Neuronal stem cell (in vitro differentiated cells): ENCODE data around the gene PKHD1.

Experiments used
- DNase-seq: peaks from one replicate; pipeline ENCODE4 v3.0.0-alpha.2; 2013; ENCODE audit warnings: low spot score
- H2AFZ ChIP-seq: one replicate; pipeline ENCODE4 v1.6.1; 2013; ENCODE audit warnings: mild to moderate bottlenecking, low read length, inconsistent platforms
- H2AK5ac ChIP-seq: 2 replicates; pipeline ENCODE4 v1.6.1; 2013; ENCODE audit warnings: low read depth, mild to moderate bottlenecking, inconsistent platforms, low read length, moderate library complexity, mixed read lengths
- H2BK120ac ChIP-seq: 2 replicates; pipeline ENCODE4 v1.6.1; 2013; ENCODE audit warnings: low read depth, mild to moderate bottlenecking, inconsistent platforms, low read length, moderate library complexity, mixed read lengths
- H2BK12ac ChIP-seq: one replicate; pipeline ENCODE4 v1.6.1; 2013; ENCODE audit warnings: low read length, inconsistent platforms
- H2BK15ac ChIP-seq: 2 replicates; pipeline ENCODE4 v1.6.1; 2013; ENCODE audit warnings: mild to moderate bottlenecking, low read length, inconsistent platforms, mixed read lengths
- H2BK5ac ChIP-seq: one replicate; pipeline ENCODE4 v1.6.1; 2013; ENCODE audit warnings: inconsistent platforms, mild to moderate bottlenecking, low read length, moderate library complexity
- H3K14ac ChIP-seq: one replicate; pipeline ENCODE4 v1.6.1; 2013; ENCODE audit warnings: low read length, inconsistent platforms
- H3K18ac ChIP-seq: 2 replicates; pipeline ENCODE4 v1.6.1; 2013; ENCODE audit warnings: low read length, inconsistent platforms
- H3K23ac ChIP-seq: 2 replicates; pipeline ENCODE4 v1.6.1; 2013; ENCODE audit warnings: low read depth, mild to moderate bottlenecking, mixed read lengths, low read length, inconsistent platforms; ENCODE audit not compliant: poor library complexity
- H3K27ac ChIP-seq: replicated peaks from 3 replicates; pipeline ENCODE4 v1.5.1; 2013; ENCODE audit warnings: low read length, inconsistent platforms
- H3K27me3 ChIP-seq, 3 experiments: 2 replicates each; pipeline ENCODE4 v1.6.1; 2013; ENCODE audit warnings: low read length in 3 of 3, mild to moderate bottlenecking in 2 of 3, inconsistent platforms in 1 of 3, low read depth in 1 of 3, mixed read lengths in 1 of 3, moderate library complexity in 1 of 3; ENCODE audit not compliant: control insufficient read depth in 3 of 3, insufficient read depth in 3 of 3
- H3K36me3 ChIP-seq, 2 donors: replicated peaks in 1 of 2; 2 replicates each; pipeline ENCODE4 v1.6.1; 2013; ENCODE audit warnings: low read length in 2 of 2; ENCODE audit not compliant: control insufficient read depth in 2 of 2, insufficient read depth in 2 of 2
- H3K4ac ChIP-seq: 2 replicates; pipeline ENCODE4 v1.6.1; 2013; ENCODE audit warnings: inconsistent platforms, mild to moderate bottlenecking, low read length, moderate library complexity
- H3K4me1 ChIP-seq, 2 donors: 1 replicate in 1 of 2; 2 replicates in 1 of 2; pipeline ENCODE4 v1.6.1; 2013; ENCODE audit warnings: low read length in 2 of 2, low read depth in 1 of 2; ENCODE audit not compliant: control insufficient read depth in 2 of 2, insufficient read depth in 1 of 2
- H3K4me2 ChIP-seq: one replicate; pipeline ENCODE4 v1.6.1; 2013; ENCODE audit warnings: mild to moderate bottlenecking, low read length, inconsistent platforms; ENCODE audit not compliant: insufficient read depth, poor library complexity, severe bottlenecking
- H3K4me3 ChIP-seq, 2 donors: 2 replicates each; pipeline ENCODE4 v1.5.1; 2013; ENCODE audit warnings: low read length in 2 of 2, mild to moderate bottlenecking in 2 of 2, inconsistent platforms in 1 of 2, moderate library complexity in 1 of 2
- H3K79me1 ChIP-seq: one replicate; pipeline ENCODE4 v1.6.1; 2013; ENCODE audit warnings: low read depth, mild to moderate bottlenecking, inconsistent platforms, low read length, moderate library complexity
- H3K9ac ChIP-seq: one replicate; pipeline ENCODE4 v1.6.1; 2013; ENCODE audit warnings: mild to moderate bottlenecking, low read depth, low read length, inconsistent platforms; ENCODE audit not compliant: poor library complexity
- H3K9me3 ChIP-seq, 2 donors: replicated peaks in 1 of 2; 2 replicates each; pipeline versions ENCODE3 to v1.6.1; 2013; ENCODE audit warnings: low read length in 2 of 2, mild to moderate bottlenecking in 2 of 2, inconsistent platforms in 1 of 2, low read depth in 1 of 2, mixed read lengths in 1 of 2, moderate library complexity in 1 of 2; ENCODE audit not compliant: control insufficient read depth in 2 of 2, insufficient read depth in 1 of 2
- H4K8ac ChIP-seq: one replicate; pipeline ENCODE4 v1.6.1; 2013; ENCODE audit warnings: low read depth, mild to moderate bottlenecking, inconsistent platforms, low read length, moderate library complexity
- H4K91ac ChIP-seq: one replicate; pipeline ENCODE4 v1.6.1; 2013; ENCODE audit warnings: low read length, low read depth, mild to moderate bottlenecking, inconsistent platforms; ENCODE audit not compliant: poor library complexity
- WGBS, 2 donors: extraction: QIAGEN DNeasy Blood & Tissue Kit; methylation state at CpG; one replicate each; pipeline ENCODE4 v1.1.7; 2013; ENCODE audit warnings: missing lambda C conversion rate in 2 of 2, mixed read lengths in 1 of 2; ENCODE audit not compliant: insufficient read length in 2 of 2, insufficient replicate concordance in 1 of 2; ENCODE audit errors: extremely low coverage in 2 of 2; 5-methylcytosine and 5-hydroxymethylcytosine counted together

PKHD1 gene

GRCh38 chr6:51777618-51778017 is 309.8 kb downstream of the PKHD1 start:
- H2BK12ac ChIP-seq: no peak overlapping the region
- no peak overlapping the region for H3K14ac ChIP-seq
- no peak overlapping the region for H3K4me2 ChIP-seq
- H3K36me3 ChIP-seq: no peaks in the 10 kb centered on the region
- no peak overlapping the region for H3K18ac ChIP-seq
- H4K91ac ChIP-seq: no peak overlapping the region
- H3K27me3 ChIP-seq: no peaks in the 10 kb centered on the region
- H2AK5ac ChIP-seq: no peak overlapping the region
- no peaks in the 10 kb centered on the region for H3K79me1 ChIP-seq
- no peak overlapping the region for H3K4ac ChIP-seq
- H3K4me1 ChIP-seq: no peaks in the 10 kb centered on the region
- H3K23ac ChIP-seq: no peak overlapping the region
- H2BK15ac ChIP-seq: no peak overlapping the region
- no peak overlapping the region for H2BK120ac ChIP-seq
- no peak for DNase-seq
- H2BK5ac ChIP-seq: no peak overlapping the region
- H2AFZ ChIP-seq: no peak overlapping the region
- no peak overlapping the region for H3K9ac ChIP-seq
- WGBS, 2 donors: no CpG with 5 or more reads among the region's 5 CpGs
- H3K9me3 ChIP-seq: no peaks in the 10 kb centered on the region
- no peak overlapping the region for H4K8ac ChIP-seq
- no peak overlapping the region for H3K27ac ChIP-seq
- no peak overlapping the region for H3K4me3 ChIP-seq

DNA sequence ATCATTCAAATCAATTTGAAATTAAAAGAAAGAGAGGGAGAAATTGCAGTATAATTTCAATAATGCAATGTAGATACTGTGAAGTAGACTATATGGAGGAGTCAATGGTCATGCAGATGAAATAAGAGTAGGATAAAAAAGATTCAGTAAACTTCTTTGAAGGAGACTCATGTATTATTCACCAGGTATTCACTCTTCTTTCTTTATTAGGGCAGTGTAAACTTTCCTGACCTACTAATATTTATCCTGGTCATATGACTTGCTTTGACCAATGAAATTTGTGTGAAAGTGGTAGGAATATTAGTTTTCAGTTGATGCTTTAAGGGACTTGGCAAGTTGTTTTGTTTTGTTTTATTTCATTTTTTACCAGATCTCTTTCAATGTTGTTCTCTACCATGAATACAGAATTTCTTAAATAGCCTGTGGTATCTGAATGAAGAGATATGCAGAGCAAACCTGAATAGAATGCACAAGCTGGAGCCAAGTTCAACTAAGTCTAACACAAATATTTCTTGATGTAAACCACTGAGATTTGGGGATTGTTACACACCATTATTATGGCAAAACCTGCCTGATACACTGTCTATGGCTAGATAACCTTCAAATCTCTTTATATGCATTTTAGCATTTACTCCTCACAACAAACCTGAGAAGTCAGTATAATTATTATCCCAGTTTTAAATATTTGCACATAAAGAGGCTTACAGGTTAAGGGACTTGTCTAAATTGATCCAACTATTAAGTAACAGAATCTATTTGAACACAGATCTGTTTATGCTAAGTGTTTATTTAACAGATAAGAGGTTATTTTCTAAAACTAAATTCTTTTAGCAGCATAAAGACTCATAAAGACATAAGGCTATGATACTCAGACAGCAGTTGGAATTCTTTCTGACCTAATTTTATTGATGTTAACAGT is 311.2 kb downstream of the PKHD1 start:
- no peak overlapping the region for H3K27ac ChIP-seq
- H3K79me1 ChIP-seq: no peaks in the 10 kb centered on the region
- H3K36me3 ChIP-seq: no peaks in the 10 kb centered on the region
- no peak for DNase-seq
- no peak overlapping the region for H3K23ac ChIP-seq
- no peak overlapping the region for H3K14ac ChIP-seq
- H3K4ac ChIP-seq: no peak overlapping the region
- H3K4me3 ChIP-seq: no peak overlapping the region
- H3K4me2 ChIP-seq: no peak overlapping the region
- no peak overlapping the region for H2BK120ac ChIP-seq
- H3K18ac ChIP-seq: no peak overlapping the region
- no peak overlapping the region for H2AFZ ChIP-seq
- no peaks in the 10 kb centered on the region for H3K9me3 ChIP-seq
- H4K8ac ChIP-seq: no peak overlapping the region
- no peak overlapping the region for H2BK5ac ChIP-seq
- no peak overlapping the region for H4K91ac ChIP-seq
- no peak overlapping the region for H3K9ac ChIP-seq
- H2AK5ac ChIP-seq: no peak overlapping the region
- no peak overlapping the region for H2BK15ac ChIP-seq
- no peaks in the 10 kb centered on the region for H3K27me3 ChIP-seq
- H2BK12ac ChIP-seq: no peak overlapping the region
- no peaks in the 10 kb centered on the region for H3K4me1 ChIP-seq

DNA sequence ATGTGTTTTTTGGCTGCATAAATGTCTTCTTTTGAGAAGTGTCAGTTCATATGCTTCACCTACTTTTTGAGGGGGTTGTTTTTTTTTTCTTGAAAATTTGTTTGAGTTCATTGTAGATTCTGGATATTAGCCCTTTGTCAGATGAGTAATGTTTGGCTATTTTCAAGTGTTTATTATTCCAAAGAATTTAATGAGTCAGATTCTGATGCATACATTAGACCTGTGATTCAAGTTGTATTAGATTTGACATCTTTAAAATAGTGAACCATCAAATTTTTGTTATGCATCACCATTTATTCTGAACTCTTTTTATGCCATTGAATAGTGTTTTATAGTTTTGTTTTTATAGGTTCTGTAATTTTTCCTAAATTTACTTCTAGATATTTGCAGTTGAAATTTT is 319.3 kb downstream of the PKHD1 start:
- Histone ChIP-seq H3K27ac (no peak overlapping the region), H3K4ac (no peak overlapping the region), H3K4me1 (no peaks in the 10 kb centered on the region), H3K36me3 (no peaks in the 10 kb centered on the region), H3K4me3 (no peak overlapping the region), H2BK120ac (no peak overlapping the region), H2BK15ac (no peak overlapping the region), H3K23ac (no peak overlapping the region), H2AFZ (no peak overlapping the region), H3K14ac (no peak overlapping the region), H3K9ac (no peak overlapping the region), H3K18ac (no peak overlapping the region), H3K4me2 (no peak overlapping the region), H3K79me1 (no peaks in the 10 kb centered on the region), H2BK5ac (no peak overlapping the region), H2AK5ac (no peak overlapping the region), H4K91ac (no peak overlapping the region), H4K8ac (no peak overlapping the region), H3K27me3 (no peaks in the 10 kb centered on the region), H3K9me3 (no peaks in the 10 kb centered on the region), H2BK12ac (no peak overlapping the region)
- DNase-seq: no peak

- no peaks in the 10 kb centered on the region for H3K27me3 ChIP-seq
- H3K4me1 ChIP-seq: no peaks in the 10 kb centered on the region
- no peak for DNase-seq
- no peak overlapping the region for H2BK12ac ChIP-seq
- H3K36me3 ChIP-seq: no peaks in the 10 kb centered on the region
- H3K18ac ChIP-seq: no peak overlapping the region
- H2AFZ ChIP-seq: no peak overlapping the region
- WGBS, 2 donors: no CpG with 5 or more reads among the region's 1 CpG
- H3K23ac ChIP-seq: no peak overlapping the region
- no peaks in the 10 kb centered on the region for H3K79me1 ChIP-seq
- H4K91ac ChIP-seq: no peak overlapping the region
- no peak overlapping the region for H3K4ac ChIP-seq
- H3K9ac ChIP-seq: no peak overlapping the region
- no peak overlapping the region for H3K27ac ChIP-seq
- H3K9me3 ChIP-seq: no peaks in the 10 kb centered on the region
- H2BK5ac ChIP-seq: no peak overlapping the region
- H4K8ac ChIP-seq: no peak overlapping the region
- no peak overlapping the region for H2BK15ac ChIP-seq
- no peak overlapping the region for H3K4me3 ChIP-seq
- no peak overlapping the region for H3K14ac ChIP-seq
- H3K4me2 ChIP-seq: no peak overlapping the region
- H2BK120ac ChIP-seq: no peak overlapping the region
- H2AK5ac ChIP-seq: no peak overlapping the region
Observed at GRCh38 chr6:51765230-51765629, 322.2 kb downstream of the PKHD1 start.
